ENCODE data around the gene FBXO42. TPM values are rescaled to one million over a fixed set of nuclear protein-coding genes. Genes with fewer than 3 reads are reported as not detected.

Gene FBXO42
- total RNA-seq, 1 donor from 2014 or later: 21.0 TPM

DNA sequence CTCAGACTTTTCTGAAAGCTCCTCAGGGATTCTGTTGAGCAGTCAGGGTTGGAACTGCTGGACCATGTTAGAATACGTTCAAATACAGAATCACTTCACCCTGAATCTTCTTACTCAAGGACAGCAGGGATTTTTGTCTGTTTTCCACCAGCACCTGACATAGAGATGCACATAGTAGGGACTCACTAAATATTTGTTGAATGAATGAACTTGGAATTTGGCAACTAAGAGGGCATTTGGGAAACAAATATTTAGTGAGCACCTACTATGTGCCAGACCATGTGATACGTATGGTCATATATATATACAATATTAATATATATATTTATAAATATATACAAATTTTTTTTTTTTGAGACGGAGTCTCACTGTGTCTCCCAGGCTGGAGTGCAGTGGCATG, 4.6 kb upstream of the FBXO42 start:
- H3K4me3 ChIP-seq: no peak overlapping the region
- H3K27me3 ChIP-seq: no peaks in the 10 kb centered on the region
- ATAC-seq (no peak), DNase-seq (no peak)
- H3K27ac ChIP-seq: no peak overlapping the region
- H3K36me3 ChIP-seq: no peaks in the 10 kb centered on the region
- H3K9me3 ChIP-seq: no peaks in the 10 kb centered on the region
- intact Hi-C loops (cut with DNase I): no loop called here
- TF ChIP-seq, protein P1, sequence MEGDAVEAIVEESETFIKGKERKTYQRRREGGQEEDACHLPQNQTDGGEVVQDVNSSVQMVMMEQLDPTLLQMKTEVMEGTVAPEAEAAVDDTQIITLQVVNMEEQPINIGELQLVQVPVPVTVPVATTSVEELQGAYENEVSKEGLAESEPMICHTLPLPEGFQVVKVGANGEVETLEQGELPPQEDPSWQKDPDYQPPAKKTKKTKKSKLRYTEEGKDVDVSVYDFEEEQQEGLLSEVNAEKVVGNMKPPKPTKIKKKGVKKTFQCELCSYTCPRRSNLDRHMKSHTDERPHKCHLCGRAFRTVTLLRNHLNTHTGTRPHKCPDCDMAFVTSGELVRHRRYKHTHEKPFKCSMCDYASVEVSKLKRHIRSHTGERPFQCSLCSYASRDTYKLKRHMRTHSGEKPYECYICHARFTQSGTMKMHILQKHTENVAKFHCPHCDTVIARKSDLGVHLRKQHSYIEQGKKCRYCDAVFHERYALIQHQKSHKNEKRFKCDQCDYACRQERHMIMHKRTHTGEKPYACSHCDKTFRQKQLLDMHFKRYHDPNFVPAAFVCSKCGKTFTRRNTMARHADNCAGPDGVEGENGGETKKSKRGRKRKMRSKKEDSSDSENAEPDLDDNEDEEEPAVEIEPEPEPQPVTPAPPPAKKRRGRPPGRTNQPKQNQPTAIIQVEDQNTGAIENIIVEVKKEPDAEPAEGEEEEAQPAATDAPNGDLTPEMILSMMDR (IDR thresholded peaks at IDR 0.05): no peak
- peaks cover 8% of the 10 kb centered on the region for H3K4me1 ChIP-seq

DNA sequence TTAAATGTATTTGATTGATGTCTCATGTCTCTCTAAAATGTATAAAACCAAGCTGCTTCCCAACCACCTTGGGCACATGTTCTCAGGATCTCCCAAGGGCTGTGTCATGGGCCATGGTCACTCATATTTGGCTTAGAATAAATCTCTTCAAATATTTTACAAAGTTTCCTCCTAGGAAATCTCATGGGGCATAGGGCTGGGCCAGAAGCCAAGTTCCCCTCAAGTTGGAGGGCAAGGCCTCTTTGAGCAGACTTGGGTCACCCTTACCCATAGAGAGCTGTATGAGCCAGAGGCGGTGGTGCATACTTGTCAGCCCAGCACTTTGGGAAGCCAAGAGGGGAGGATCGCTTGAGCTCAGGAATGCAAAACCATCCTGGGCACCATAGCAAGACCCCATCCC, 2.3 kb upstream of the FBXO42 start:
- intact Hi-C loops (cut with DNase I): no loop called here
- no peaks in the 10 kb centered on the region for H3K9me3 ChIP-seq
- TF ChIP-seq, protein P1 (IDR thresholded peaks at IDR 0.05): no peak
- ATAC-seq (no peak), DNase-seq (peak; percentile 18)
- H3K4me1 ChIP-seq: peaks cover 22% of the 10 kb centered on the region
- H3K36me3 ChIP-seq: no peaks in the 10 kb centered on the region
- H3K4me3 ChIP-seq: no peak overlapping the region
- no peak overlapping the region for H3K27ac ChIP-seq
- no peaks in the 10 kb centered on the region for H3K27me3 ChIP-seq

DNA sequence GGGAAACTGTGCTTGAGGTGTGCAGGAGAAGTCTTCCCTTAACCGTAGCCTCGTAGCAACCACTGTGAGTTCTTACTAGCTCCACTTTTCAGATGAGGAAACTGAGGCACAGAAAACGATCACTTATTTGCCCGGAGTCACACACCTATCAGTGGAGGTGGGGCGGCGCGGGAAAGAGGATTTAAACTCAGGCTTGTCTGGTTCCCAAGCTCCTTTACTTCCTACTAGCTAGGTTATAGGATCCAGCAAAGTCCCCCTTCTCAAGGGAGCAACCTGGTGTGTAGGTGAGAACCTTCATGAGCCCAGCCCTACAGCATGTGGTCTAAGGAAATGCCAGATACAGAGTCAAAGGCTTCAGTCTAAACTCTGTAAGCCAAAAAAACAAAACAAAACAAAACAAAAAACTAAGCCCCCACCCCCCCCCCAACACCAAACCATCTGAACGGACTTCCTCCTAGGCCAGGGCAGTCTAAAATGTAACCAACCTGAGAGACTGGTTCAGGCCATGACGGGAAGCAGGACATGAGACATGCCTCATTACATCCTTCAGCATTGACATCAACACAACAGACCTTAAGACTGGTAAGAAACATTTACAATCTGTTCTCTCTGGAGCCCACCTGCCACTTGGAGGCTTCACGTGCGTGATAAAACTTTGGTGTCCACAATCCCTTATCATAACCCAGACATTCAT, 709 bp upstream of the FBXO42 start:
- DNase-seq (peak; percentile 66), ATAC-seq (no peak)
- Histone ChIP-seq H3K4me1 (peaks cover 33% of the 10 kb centered on the region), H3K4me3 (peak overlapping the region; percentile 96), H3K27me3 (no peaks in the 10 kb centered on the region), H3K27ac (peak overlapping the region; percentile 89), H3K36me3 (no peaks in the 10 kb centered on the region), H3K9me3 (no peaks in the 10 kb centered on the region)
- TF ChIP-seq, protein P1 (IDR thresholded peaks at IDR 0.05): no peak
- intact Hi-C loops (cut with DNase I): no loop called here

DNA sequence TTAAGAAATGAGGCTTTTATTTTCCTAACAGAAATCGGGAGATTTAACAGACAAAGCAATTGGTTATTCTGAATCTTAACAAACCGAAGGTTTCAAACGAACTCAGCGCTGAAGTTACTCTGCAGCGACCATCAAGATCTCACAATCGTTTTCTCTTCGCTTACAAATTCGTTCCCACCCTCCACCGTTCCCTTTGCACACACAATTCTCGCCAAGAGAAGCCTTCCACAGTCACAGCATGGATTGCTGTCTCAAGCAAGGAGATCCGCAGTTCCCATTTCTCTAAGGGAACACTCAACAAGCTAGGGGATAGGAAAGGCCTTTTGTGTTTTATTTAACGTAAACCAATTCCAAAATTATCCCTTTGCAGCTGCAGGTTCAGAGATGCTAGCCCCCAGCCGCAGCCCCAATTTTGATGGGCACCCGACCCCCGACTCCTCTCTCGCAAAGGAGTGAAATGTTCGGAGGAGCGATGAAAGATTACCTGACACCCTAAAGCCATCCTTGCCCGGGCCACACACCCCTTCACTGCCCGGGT, 755 bp downstream of the FBXO42 start:
- no peaks in the 10 kb centered on the region for H3K36me3 ChIP-seq
- H3K4me3 ChIP-seq: peak overlapping the region; percentile 96
- ATAC-seq (no peak), DNase-seq (no peak)
- intact Hi-C loops (cut with DNase I): no loop called here
- H3K27ac ChIP-seq: peak overlapping the region; percentile 89
- TF ChIP-seq, protein P1 (IDR thresholded peaks at IDR 0.05): no peak
- H3K27me3 ChIP-seq: no peaks in the 10 kb centered on the region
- H3K9me3 ChIP-seq: no peaks in the 10 kb centered on the region
- peaks cover 33% of the 10 kb centered on the region for H3K4me1 ChIP-seq

DNA sequence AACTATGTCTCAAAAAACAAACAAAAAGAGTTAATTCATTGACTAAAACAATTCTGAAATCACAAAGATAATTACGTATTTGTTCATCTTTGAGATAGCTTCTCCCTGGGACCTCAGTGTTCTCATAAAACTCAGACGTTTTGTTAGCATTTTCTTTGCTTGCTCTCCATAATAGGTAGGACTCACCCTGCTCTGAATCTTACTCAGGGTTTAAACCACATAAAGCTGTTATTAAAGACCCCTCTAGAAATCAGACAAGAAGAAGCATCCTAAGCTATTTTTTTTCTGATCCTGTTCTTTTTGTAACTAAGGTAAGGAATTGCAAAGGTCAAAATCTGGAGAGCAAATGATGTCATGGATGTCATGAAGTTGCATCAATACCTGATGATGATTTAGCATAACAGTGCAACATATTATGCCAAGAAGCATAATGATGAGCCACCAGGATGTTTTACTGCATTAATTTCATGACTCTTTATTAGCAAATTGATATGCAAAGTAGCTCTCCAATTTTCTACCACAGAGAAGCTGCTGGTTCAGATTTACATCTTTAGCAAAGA, 2.4 kb downstream of the FBXO42 start:
- DNase-seq (no peak), ATAC-seq (no peak)
- no peaks in the 10 kb centered on the region for H3K9me3 ChIP-seq
- H3K27me3 ChIP-seq: no peaks in the 10 kb centered on the region
- intact Hi-C loops (cut with DNase I): no loop called here
- H3K27ac ChIP-seq: no peak overlapping the region
- H3K4me1 ChIP-seq: peaks cover 33% of the 10 kb centered on the region
- TF ChIP-seq, protein P1 (IDR thresholded peaks at IDR 0.05): no peak
- H3K4me3 ChIP-seq: no peak overlapping the region
- H3K36me3 ChIP-seq: no peaks in the 10 kb centered on the region

Data from upper lobe of right lung (tissue), 1 donor.